ENCODE results near the gene SKP2.
"Not testable (repeated sequence)": the region's sequence is repeated elsewhere in the genome, so short reads cannot be mapped to it uniquely, and the experiment has no call there.

DNA sequence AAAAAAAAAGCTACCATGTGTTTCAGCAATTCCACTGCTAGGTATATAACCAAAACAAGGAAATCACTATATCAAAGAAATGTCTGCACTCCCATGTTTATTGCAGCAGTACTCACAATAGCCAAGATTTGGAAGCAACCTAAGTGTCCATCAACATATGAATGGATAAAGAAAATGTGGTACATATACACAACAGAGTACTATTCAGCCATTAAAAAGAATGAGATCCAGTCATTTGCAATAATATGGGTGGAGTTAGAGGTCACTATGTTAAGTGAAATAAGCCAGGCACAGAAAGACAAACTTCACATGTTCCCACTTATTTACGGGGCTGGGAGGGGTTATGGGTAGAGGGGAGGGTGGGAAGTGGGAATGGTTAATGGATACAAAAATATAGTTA, 18.9 kb upstream of the SKP2 start:
- TF ChIP-seq, protein P1, sequence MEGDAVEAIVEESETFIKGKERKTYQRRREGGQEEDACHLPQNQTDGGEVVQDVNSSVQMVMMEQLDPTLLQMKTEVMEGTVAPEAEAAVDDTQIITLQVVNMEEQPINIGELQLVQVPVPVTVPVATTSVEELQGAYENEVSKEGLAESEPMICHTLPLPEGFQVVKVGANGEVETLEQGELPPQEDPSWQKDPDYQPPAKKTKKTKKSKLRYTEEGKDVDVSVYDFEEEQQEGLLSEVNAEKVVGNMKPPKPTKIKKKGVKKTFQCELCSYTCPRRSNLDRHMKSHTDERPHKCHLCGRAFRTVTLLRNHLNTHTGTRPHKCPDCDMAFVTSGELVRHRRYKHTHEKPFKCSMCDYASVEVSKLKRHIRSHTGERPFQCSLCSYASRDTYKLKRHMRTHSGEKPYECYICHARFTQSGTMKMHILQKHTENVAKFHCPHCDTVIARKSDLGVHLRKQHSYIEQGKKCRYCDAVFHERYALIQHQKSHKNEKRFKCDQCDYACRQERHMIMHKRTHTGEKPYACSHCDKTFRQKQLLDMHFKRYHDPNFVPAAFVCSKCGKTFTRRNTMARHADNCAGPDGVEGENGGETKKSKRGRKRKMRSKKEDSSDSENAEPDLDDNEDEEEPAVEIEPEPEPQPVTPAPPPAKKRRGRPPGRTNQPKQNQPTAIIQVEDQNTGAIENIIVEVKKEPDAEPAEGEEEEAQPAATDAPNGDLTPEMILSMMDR (IDR thresholded peaks at IDR 0.05): not testable (repeated sequence)
- not testable (repeated sequence) for TF ChIP-seq EP300, POLR2A (IDR thresholded peaks at IDR 0.05)

Data from upper lobe of left lung (tissue), 4 donors.